Activated CD4-positive, alpha-beta T cell treated with anti-CD3 and anti-CD28 coated beads, Interleukin-2, amount 10 ng/mL, durations not matched to agents 24 days and 14 days (primary cell): Measurements from ENCODE around the gene EGLN1. TPM values are rescaled to one million over a fixed set of nuclear protein-coding genes. Genes with fewer than 3 reads are reported as not detected.
A peak's percentile ranks its signal among the peaks of the same experiment; 100 is the strongest.

Experiments used
- DNase-seq: peaks from one replicate; pipeline ENCODE4 v3.0.0; 2022
- H3K27ac Mint-ChIP-seq: one replicate; pipeline ENCODE4 v1.8.0; 2022; ENCODE audit warnings: mild to moderate bottlenecking, mixed read lengths
- H3K27me3 Mint-ChIP-seq: one replicate; pipeline ENCODE4 v1.8.0; 2022; ENCODE audit warnings: mixed read lengths
- H3K36me3 Mint-ChIP-seq: one replicate; pipeline ENCODE4 v1.8.0; 2022; ENCODE audit warnings: low read depth, mild to moderate bottlenecking, mixed read lengths
- H3K4me1 Mint-ChIP-seq: one replicate; pipeline ENCODE4 v1.8.0; 2021; ENCODE audit warnings: mixed read lengths
- H3K4me3 Mint-ChIP-seq: one replicate; pipeline ENCODE4 v1.8.0; 2022; ENCODE audit warnings: mild to moderate bottlenecking, moderate library complexity, mixed read lengths
- H3K9me3 Mint-ChIP-seq: one replicate; pipeline ENCODE4 v1.8.0; 2021; ENCODE audit warnings: mixed read lengths
- intact Hi-C: fragments of 100-400 bp; cut with micrococcal nuclease; formaldehyde crosslinking; loops from one replicate; pipeline ENCODE4 v1.15.1; 2023
- total RNA-seq: library from RNA; stranded (reverse); gene quantifications from 2 replicates; pipeline ENCODE4 v1.2.3, GENCODE V29; 2022

EGLN1 gene
- total RNA-seq, 1 donor from 2014 or later, result 21.4 TPM

GRCh38 chr1:231315887-231316286, 106.2 kb downstream of the EGLN1 start:
- Mint-ChIP-seq H3K9me3 (no peaks in the 10 kb centered on the region), H3K27me3 (peaks cover 4% of the 10 kb centered on the region), H3K36me3 (no peaks in the 10 kb centered on the region), H3K4me1 (peaks cover 3% of the 10 kb centered on the region), H3K27ac (no peak overlapping the region), H3K4me3 (no peak overlapping the region)
- DNase-seq, result peak; percentile 84
- intact Hi-C loops, result loop anchor here (5.0 kb wide), 1 partner anchor 286 kb away; no protein-coding TSS in a partner anchor

Other genes with a start within 250 kb of the EGLN1 start
- gene GNPAT, start 181.1 kb downstream of the EGLN1 start, total RNA-seq, result 45.6 and 47.5 TPM in 2 replicates
- 12.4 and 13.3 TPM in 2 replicates for gene EXOC8, start 84.4 kb downstream of the EGLN1 start, total RNA-seq
- 13.3 and 18.0 TPM in 2 replicates for gene SPRTN, start 84.0 kb downstream of the EGLN1 start, total RNA-seq
- gene TSNAX, start 106.4 kb upstream of the EGLN1 start, total RNA-seq, result 41.4 and 42.7 TPM in 2 replicates
- gene DISC1, start 204.5 kb upstream of the EGLN1 start, total RNA-seq, result 1.6 and 3.1 TPM in 2 replicates